HG02981 (cell line): ENCODE results near the gene GNG13.

Source experiments
- ATAC-seq: cut with Tn5 transposase; IDR thresholded peaks from one replicate; pipeline ENCODE4 v1.9.1; 2021; ENCODE audit warnings: mild to moderate bottlenecking, moderate library complexity; ENCODE audit not compliant: unreplicated experiment

Gene GNG13

GRCh38 chr16:815861-816260, 15.3 kb upstream of the GNG13 start:
- ATAC-seq, result no peak

GRCh38 chr16:814974-815373, 14.4 kb upstream of the GNG13 start:
- no peak for ATAC-seq

- ATAC-seq, result no peak
Observed at GRCh38 chr16:813916-814412, 13.4 kb upstream of the GNG13 start.

DNA sequence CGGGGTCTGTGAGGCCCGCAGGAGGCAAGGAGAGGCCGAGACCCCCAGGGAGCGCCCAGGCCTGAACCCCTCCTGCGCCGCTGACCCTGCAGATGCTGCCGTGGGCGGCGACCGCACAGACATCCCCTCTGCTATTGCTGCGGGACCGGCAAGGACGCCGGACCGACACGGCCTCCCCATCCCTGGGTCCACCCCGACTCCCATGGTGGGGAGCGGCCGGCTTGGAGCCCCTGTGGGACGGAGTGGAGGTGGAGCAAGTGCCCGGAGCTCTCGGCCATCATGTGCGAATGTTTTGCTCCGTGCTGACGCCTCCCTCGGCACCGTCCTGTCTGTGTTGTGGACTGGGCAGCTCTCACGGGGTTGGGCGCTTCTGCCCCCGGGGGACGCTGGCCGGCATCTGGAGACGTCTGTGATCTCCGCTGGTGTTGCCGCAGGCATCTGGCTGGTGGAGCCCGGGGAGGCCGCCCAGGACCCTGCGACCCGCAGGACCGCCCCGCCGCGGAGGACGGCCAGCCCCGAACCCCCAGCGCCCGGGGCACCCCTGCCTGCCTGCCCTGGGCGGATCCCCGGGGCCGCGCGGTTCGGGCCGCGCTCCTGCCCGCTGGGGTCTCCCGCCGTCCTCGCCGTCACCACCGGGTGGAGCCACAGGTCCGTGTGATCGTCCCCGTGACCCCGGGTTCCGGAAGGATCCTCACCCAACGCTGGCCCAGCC, 12.8 kb upstream of the GNG13 start:
- no peak for ATAC-seq

GRCh38 chr16:808085-808386, 7.5 kb upstream of the GNG13 start:
- ATAC-seq, result peak; percentile 6

GRCh38 chr16:807347-808084, 7.0 kb upstream of the GNG13 start:
- ATAC-seq, result peak; percentile 84

DNA sequence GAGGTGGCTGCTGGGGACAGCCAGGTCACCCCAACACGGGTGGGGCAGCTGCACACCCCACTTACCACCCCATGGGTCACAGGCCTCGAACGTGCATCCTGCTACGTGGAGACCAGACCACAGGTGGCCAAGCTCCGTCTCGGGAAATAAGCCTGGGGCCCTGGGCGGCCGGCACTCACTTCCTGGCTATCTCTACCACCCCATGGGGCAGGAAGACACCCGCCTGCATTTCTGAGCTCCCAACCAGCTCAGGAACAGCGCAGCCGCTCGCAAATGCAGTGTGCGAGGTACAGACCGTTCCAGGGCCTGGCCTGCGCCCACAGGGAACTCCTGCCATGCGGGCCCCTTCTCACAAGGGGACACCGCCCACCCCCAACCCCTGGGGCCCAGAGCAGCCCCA, 4.9 kb upstream of the GNG13 start:
- no peak for ATAC-seq

GRCh38 chr16:804193-805048, 3.9 kb upstream of the GNG13 start:
- ATAC-seq, result no peak

GRCh38 chr16:803754-804080, 3.2 kb upstream of the GNG13 start:
- ATAC-seq, result no peak

GRCh38 chr16:802914-803753, 2.6 kb upstream of the GNG13 start:
- ATAC-seq, result no peak

DNA sequence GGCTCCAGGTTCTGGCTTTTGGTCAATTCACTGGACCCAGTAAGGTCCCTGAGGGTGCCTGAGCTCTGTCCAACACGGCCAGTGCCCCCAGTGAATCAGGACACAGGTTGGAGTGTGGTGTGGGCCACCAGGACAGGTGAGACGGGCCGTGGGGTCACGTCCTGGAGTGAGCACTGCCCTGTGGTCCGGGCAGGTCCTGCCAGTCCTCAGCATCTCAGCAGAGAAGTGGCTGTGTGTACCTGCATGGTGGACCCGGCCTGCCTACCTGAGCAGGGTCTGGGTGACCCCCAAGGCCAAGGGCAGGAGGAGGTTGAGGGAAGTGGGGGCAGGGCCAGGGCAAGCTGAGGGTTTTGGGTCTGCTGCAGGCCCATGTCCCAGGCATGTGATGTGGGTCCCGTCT, 1.9 kb upstream of the GNG13 start:
- no peak for ATAC-seq

GRCh38 chr16:801584-802363, 1.2 kb upstream of the GNG13 start:
- no peak for ATAC-seq

DNA sequence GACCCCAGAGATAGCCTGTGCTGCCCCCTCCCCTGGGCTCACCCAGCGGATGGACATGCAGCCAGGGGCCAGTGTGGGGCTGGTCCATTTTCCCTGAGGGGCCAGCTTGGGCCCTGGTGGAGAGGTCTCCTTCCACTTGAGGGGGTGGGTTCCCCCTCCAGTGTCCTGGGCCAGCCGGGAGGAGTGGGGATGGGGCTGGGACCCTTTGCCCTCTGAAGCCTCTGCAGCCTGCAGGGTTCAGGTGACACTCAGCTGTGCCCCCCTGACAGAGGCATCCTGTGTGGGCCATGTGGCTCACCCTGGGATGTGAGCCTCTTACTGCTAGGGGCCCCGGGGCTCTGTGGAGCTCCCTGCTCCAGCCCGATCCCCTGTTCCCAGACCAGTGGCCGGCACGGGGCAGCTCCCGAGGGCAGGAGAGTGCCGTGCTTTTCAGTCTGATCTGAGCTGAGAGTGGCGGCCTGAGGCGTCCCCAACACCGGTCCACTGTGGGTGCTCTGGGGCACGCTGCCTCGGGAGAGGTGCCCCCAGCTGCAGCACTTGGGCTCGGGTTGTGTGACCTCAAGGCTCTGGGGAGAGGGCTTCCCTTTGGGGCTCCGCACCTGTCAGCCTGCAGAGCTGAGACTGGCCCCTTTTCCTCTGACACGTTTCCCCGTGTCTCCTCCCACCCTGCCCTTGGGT, 439 bp upstream of the GNG13 start:
- ATAC-seq, result no peak

- no peak for ATAC-seq
Observed at GRCh38 chr16:799111-799947, 1.2 kb downstream of the GNG13 start.

DNA sequence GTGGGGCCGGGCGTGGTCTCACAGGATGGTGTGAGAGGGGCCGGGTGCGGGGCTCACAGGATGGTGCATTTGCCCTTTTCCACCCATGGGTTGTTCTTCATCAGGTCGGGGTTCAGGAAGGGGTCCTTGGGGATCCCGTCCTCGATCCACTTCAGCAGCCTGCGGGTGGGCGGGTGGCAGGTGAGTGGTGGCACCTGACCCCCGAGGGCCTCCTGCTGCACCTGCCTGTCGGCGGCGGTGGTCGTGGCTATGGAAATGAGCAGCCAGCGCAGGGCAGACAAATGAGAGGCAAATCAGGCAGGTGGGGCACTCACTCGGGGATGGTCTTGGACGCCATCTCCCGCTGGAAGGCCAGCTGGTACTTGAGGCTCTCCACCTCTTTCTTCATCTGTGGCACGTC, 1.9 kb downstream of the GNG13 start:
- ATAC-seq, result no peak

DNA sequence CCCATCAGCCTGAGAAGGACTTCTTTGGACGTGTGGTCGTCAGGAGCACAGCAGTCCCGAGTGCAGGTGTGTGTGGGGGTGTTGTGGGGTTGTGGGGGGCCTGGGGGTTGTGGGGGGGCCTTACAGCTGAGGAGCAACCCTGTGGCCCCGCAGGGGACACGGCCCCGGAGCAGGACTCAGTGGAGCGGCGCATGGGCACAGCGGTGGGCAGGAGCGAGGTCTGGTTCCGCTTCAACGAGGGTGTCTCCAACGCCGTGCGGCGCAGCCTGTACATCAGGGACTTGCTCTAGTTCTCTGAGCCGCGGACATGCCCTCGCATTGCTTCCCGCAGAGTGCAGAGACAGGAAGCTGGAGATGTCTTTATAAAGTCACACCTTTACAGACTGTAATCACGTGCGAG, 2.8 kb downstream of the GNG13 start:
- no peak for ATAC-seq

DNA sequence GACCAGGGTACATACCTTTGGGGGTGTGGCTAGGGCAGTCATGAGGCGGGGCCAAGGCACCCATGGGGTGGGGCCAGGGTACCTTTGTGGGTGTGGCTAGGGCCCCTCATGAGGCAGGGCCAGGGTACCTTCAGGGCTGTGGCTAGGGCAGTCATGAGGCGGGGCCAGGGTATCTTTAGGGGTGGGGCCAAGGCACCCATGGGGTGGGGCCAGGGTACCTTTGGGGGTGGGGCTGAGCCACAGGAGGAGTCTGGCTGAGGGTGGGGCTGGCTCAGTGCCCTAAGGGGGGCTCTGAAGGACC, 3.5 kb downstream of the GNG13 start:
- ATAC-seq, result no peak

DNA sequence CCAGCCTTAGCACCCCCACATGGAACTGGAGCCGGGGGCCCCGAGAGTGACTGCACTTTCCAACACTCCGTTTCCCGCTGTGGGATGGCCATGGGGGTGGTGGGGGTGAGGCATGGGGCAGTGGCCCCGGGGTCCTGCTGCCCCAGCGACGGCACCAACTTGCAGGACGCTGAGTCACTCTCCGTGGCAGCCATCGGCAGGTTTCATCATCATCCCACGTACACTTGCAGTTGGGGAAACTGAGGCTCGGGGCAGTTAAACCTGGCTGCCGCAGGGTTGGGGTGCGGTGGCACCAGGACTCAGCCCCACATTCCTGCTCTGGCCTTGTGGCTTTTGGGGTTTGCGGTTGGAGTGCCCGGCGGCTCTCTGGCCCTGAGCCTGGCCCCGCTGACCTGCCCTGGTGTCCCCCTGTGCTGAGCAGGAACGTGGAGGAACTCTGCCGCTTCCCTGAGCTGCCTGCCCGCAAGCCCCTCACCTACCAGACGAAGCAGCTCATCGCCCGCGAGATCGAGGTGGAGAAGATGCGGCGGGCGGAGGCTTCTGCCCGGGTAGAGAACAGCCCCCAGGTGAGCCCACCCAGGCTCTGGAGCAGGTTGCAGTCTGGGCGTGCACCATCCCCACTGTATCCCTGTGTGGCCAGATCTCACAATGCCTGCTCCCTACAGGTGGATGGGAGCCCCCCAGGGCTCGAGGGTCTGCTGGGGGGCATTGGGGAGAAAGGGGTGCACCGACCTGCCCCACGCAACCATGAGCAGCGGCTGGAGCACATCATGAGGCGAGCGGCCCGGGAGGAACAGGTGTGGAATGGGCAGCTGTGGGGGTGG, 4.0 kb downstream of the GNG13 start:
- ATAC-seq, result no peak
